Measurements from ENCODE around the gene OTOA. TPM values are rescaled to one million over a fixed set of nuclear protein-coding genes. Genes with fewer than 3 reads are reported as not detected.
"Not testable (repeated sequence)": the region's sequence is repeated elsewhere in the genome, so short reads cannot be mapped to it uniquely, and the experiment has no call there.

Gene OTOA
- total RNA-seq, 1 donor from 2014 or later = 0.11 TPM

DNA sequence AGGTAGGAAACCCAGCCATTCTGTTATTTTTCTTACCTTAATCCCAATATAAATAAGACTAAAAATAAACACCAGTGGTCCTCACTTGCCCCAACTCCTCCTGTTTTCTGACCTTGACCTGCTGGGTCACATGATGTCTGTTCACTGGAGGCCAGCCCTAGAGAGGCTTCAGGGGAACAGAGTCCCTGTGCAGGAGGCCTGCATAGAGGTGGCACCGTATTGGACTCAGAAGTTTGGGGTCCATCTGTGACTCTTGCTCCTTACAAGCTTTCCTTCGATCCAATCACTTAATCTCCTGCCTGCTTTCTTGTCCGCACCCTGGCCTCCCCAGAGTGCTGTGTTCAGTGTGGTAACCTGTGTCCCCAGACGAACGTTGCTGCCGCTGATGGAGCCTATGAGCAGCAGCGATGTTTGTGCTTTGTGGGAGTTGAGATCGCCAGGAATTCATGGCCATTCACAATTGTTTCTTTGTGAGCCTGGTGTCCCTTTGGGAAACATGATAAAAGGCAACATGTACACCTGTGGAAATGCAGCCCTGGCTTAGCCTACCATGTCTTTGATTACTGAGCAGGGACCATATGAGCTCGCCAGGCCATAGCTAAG is 16.1 kb upstream of the OTOA start:
- no peaks in the 10 kb centered on the region for H3K9me3 Mint-ChIP-seq (ENCODE audit: unreplicated experiment)
- H3K4me2 ChIP-seq (ENCODE audit: low read length) = no peak overlapping the region
- H3K27ac Mint-ChIP-seq (ENCODE audit: unreplicated experiment) = peak overlapping the region; percentile 53
- peaks cover 47% of the 10 kb centered on the region for H3K79me2 ChIP-seq (ENCODE audit: insufficient read depth, low read length)
- peaks cover 10% of the 10 kb centered on the region for H3K36me3 Mint-ChIP-seq (ENCODE audit: low read depth, unreplicated experiment)
- TF ChIP-seq, protein P1, sequence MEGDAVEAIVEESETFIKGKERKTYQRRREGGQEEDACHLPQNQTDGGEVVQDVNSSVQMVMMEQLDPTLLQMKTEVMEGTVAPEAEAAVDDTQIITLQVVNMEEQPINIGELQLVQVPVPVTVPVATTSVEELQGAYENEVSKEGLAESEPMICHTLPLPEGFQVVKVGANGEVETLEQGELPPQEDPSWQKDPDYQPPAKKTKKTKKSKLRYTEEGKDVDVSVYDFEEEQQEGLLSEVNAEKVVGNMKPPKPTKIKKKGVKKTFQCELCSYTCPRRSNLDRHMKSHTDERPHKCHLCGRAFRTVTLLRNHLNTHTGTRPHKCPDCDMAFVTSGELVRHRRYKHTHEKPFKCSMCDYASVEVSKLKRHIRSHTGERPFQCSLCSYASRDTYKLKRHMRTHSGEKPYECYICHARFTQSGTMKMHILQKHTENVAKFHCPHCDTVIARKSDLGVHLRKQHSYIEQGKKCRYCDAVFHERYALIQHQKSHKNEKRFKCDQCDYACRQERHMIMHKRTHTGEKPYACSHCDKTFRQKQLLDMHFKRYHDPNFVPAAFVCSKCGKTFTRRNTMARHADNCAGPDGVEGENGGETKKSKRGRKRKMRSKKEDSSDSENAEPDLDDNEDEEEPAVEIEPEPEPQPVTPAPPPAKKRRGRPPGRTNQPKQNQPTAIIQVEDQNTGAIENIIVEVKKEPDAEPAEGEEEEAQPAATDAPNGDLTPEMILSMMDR (IDR thresholded peaks at IDR 0.05; ENCODE audit: insufficient read depth, low read depth, low read length) = no peak
- TF ChIP-seq EZH2 (IDR thresholded peaks at IDR 0.05; ENCODE audit: insufficient read depth, low read length) = no peak
- H3K27me3 Mint-ChIP-seq (ENCODE audit: low read depth, unreplicated experiment) = no peaks in the 10 kb centered on the region
- peaks cover 31% of the 10 kb centered on the region for H4K20me1 ChIP-seq (ENCODE audit: insufficient read depth, low read length)
- no peak overlapping the region for H2AFZ ChIP-seq (ENCODE audit: low read depth, low read length)
- H3K9ac ChIP-seq (ENCODE audit: low read length) = no peak overlapping the region
- H3K27me3 ChIP-seq (ENCODE audit: insufficient read depth, low read length) = no peaks in the 10 kb centered on the region
- no peak overlapping the region for H3K4me3 ChIP-seq (ENCODE audit: insufficient read depth, low read depth, low read length)
- FAIRE-seq (no peak), DNase-seq (ENCODE audit: low read depth) (no peak)
- no peaks in the 10 kb centered on the region for H3K9me3 ChIP-seq (ENCODE audit: insufficient read depth, low read depth, low read length)
- H3K4me3 Mint-ChIP-seq (ENCODE audit: unreplicated experiment) = no peak overlapping the region
- no peak overlapping the region for H3K27ac ChIP-seq (ENCODE audit: low read depth, low read length)
- no peaks in the 10 kb centered on the region for H3K4me1 ChIP-seq (ENCODE audit: insufficient read depth, low read length)
- H3K36me3 ChIP-seq (ENCODE audit: insufficient read depth, low read length) = peaks cover 4% of the 10 kb centered on the region
- peaks cover 13% of the 10 kb centered on the region for H3K4me1 Mint-ChIP-seq (ENCODE audit: low read depth, unreplicated experiment)

GRCh38 chr16:21649826-21650406 is 13.9 kb upstream of the OTOA start:
- H3K27ac ChIP-seq (ENCODE audit: low read depth, low read length); H3K27me3 Mint-ChIP-seq (ENCODE audit: low read depth, unreplicated experiment); H3K9me3 Mint-ChIP-seq (ENCODE audit: unreplicated experiment); H3K9me3 ChIP-seq (ENCODE audit: insufficient read depth, low read depth, low read length); FAIRE-seq; H2AFZ ChIP-seq (ENCODE audit: low read depth, low read length); H3K4me1 ChIP-seq (ENCODE audit: insufficient read depth, low read length); H3K27me3 ChIP-seq (ENCODE audit: insufficient read depth, low read length); H3K4me2 ChIP-seq (ENCODE audit: low read length); H3K27ac Mint-ChIP-seq (ENCODE audit: unreplicated experiment); H3K9ac ChIP-seq (ENCODE audit: low read length); H3K36me3 ChIP-seq (ENCODE audit: insufficient read depth, low read length); DNase-seq (ENCODE audit: low read depth); H3K4me3 ChIP-seq (ENCODE audit: insufficient read depth, low read depth, low read length); H3K4me3 Mint-ChIP-seq (ENCODE audit: unreplicated experiment): not testable (repeated sequence)
- Histone ChIP-seq H4K20me1 (ENCODE audit: insufficient read depth, low read length) (peaks cover 38% of the 10 kb centered on the region), H3K79me2 (ENCODE audit: insufficient read depth, low read length) (peaks cover 39% of the 10 kb centered on the region)
- peaks cover 12% of the 10 kb centered on the region for H3K36me3 Mint-ChIP-seq (ENCODE audit: low read depth, unreplicated experiment)
- H3K4me1 Mint-ChIP-seq (ENCODE audit: low read depth, unreplicated experiment) = peaks cover 19% of the 10 kb centered on the region

GRCh38 chr16:21650521-21650920 is 13.2 kb upstream of the OTOA start:
- H3K4me2 ChIP-seq (ENCODE audit: low read length) = no peak overlapping the region
- Mint-ChIP-seq H3K4me3 (ENCODE audit: unreplicated experiment) (no peak overlapping the region), H3K36me3 (ENCODE audit: low read depth, unreplicated experiment) (peaks cover 12% of the 10 kb centered on the region), H3K9me3 (ENCODE audit: unreplicated experiment) (no peaks in the 10 kb centered on the region), H3K27me3 (ENCODE audit: low read depth, unreplicated experiment) (no peaks in the 10 kb centered on the region), H3K4me1 (ENCODE audit: low read depth, unreplicated experiment) (peaks cover 18% of the 10 kb centered on the region), H3K27ac (ENCODE audit: unreplicated experiment) (no peak overlapping the region)
- TF ChIP-seq EZH2 (IDR thresholded peaks at IDR 0.05; ENCODE audit: insufficient read depth, low read length) = no peak
- TF ChIP-seq, protein P1 (IDR thresholded peaks at IDR 0.05; ENCODE audit: insufficient read depth, low read depth, low read length) = no peak
- DNase-seq (ENCODE audit: low read depth) (no peak), FAIRE-seq (no peak)
- H4K20me1 ChIP-seq (ENCODE audit: insufficient read depth, low read length) = peaks cover 38% of the 10 kb centered on the region
- no peaks in the 10 kb centered on the region for H3K9me3 ChIP-seq (ENCODE audit: insufficient read depth, low read depth, low read length)
- no peak overlapping the region for H3K4me3 ChIP-seq (ENCODE audit: insufficient read depth, low read depth, low read length)
- H3K36me3 ChIP-seq (ENCODE audit: insufficient read depth, low read length) = peaks cover 9% of the 10 kb centered on the region
- H3K79me2 ChIP-seq (ENCODE audit: insufficient read depth, low read length) = peaks cover 39% of the 10 kb centered on the region
- no peaks in the 10 kb centered on the region for H3K4me1 ChIP-seq (ENCODE audit: insufficient read depth, low read length)
- H2AFZ ChIP-seq (ENCODE audit: low read depth, low read length) = no peak overlapping the region
- no peak overlapping the region for H3K9ac ChIP-seq (ENCODE audit: low read length)
- H3K27me3 ChIP-seq (ENCODE audit: insufficient read depth, low read length) = no peaks in the 10 kb centered on the region
- H3K27ac ChIP-seq (ENCODE audit: low read depth, low read length) = no peak overlapping the region

Measured in astrocyte (in vitro differentiated cells and primary cell).